HG02759 (cell line): ENCODE measurements around the gene HOXB3.

Source experiments
- ATAC-seq: cut with Tn5 transposase; IDR thresholded peaks from one replicate; pipeline ENCODE4 v1.9.1; 2021; ENCODE audit warnings: mild to moderate bottlenecking, moderate library complexity; ENCODE audit not compliant: unreplicated experiment

Gene HOXB3

GRCh38 chr17:48559840-48560817 lies 29.9 kb downstream of the HOXB3 start:
- ATAC-seq: no peak

GRCh38 chr17:48559122-48559839 lies 30.8 kb downstream of the HOXB3 start:
- ATAC-seq: no peak

GRCh38 chr17:48558831-48559121 lies 31.3 kb downstream of the HOXB3 start:
- ATAC-seq: no peak

- ATAC-seq: no peak
Observed at GRCh38 chr17:48558057-48558830, 31.8 kb downstream of the HOXB3 start.

- ATAC-seq: no peak
Observed at GRCh38 chr17:48556576-48557401, 33.3 kb downstream of the HOXB3 start.

- no peak for ATAC-seq
Observed at GRCh38 chr17:48556229-48556575, 33.8 kb downstream of the HOXB3 start.

- no peak for ATAC-seq
Observed at GRCh38 chr17:48555258-48556228, 34.5 kb downstream of the HOXB3 start.

- no peak for ATAC-seq
Observed at GRCh38 chr17:48554412-48555257, 35.4 kb downstream of the HOXB3 start.

GRCh38 chr17:48553826-48554225 lies 36.2 kb downstream of the HOXB3 start:
- ATAC-seq: no peak

GRCh38 chr17:48553190-48553547 lies 36.9 kb downstream of the HOXB3 start:
- ATAC-seq: no peak

GRCh38 chr17:48552466-48553189 lies 37.4 kb downstream of the HOXB3 start:
- no peak for ATAC-seq

- no peak for ATAC-seq
Observed at GRCh38 chr17:48551596-48552465, 38.2 kb downstream of the HOXB3 start.

- no peak for ATAC-seq
Observed at GRCh38 chr17:48551214-48551555, 38.9 kb downstream of the HOXB3 start.

GRCh38 chr17:48550502-48551213 lies 39.4 kb downstream of the HOXB3 start:
- no peak for ATAC-seq

- no peak for ATAC-seq
Observed at GRCh38 chr17:48549914-48550501, 40.0 kb downstream of the HOXB3 start.

- no peak for ATAC-seq
Observed at GRCh38 chr17:48549281-48549630, 40.8 kb downstream of the HOXB3 start.
